Calu3 (cell line): Measurements from ENCODE around the gene GAS2L1. TPM values are rescaled to one million over a fixed set of nuclear protein-coding genes. Genes with fewer than 3 reads are reported as not detected.

ENCODE experiments used
- BruUV-seq: library from RNA; stranded (reverse); fragments of 400-500 nt; replicated peaks from 2 replicates; lab custom pipeline; 2021; lab: Mats Ljungman, UMichigan
- CTCF ChIA-PET: fragments of 300-600 bp; sonication (Branson Sonifier 250); formaldehyde crosslinking; loops from one replicate; lab custom pipeline; 2022; ENCODE audit warnings: antibody characterized with exemption; lab: Charles Lee
- DNase-seq: peaks from one replicate; pipeline ENCODE4 v3.0.0; 2022
- H3K27ac Mint-ChIP-seq: one replicate; pipeline ENCODE4 v1.8.0; 2022; ENCODE audit warnings: mixed read lengths; ENCODE audit not compliant: unreplicated experiment
- H3K27me3 Mint-ChIP-seq: one replicate; pipeline ENCODE4 v1.8.0; 2022; ENCODE audit warnings: mixed read lengths; ENCODE audit not compliant: unreplicated experiment
- H3K36me3 Mint-ChIP-seq: one replicate; pipeline ENCODE4 v1.8.0; 2022; ENCODE audit warnings: mild to moderate bottlenecking, moderate library complexity, mixed read lengths; ENCODE audit not compliant: insufficient read depth, unreplicated experiment
- H3K4me1 Mint-ChIP-seq: one replicate; pipeline ENCODE4 v1.8.0; 2022; ENCODE audit warnings: mild to moderate bottlenecking, low read depth, mixed read lengths; ENCODE audit not compliant: unreplicated experiment
- H3K4me3 Mint-ChIP-seq: one replicate; pipeline ENCODE4 v1.8.0; 2022; ENCODE audit warnings: mild to moderate bottlenecking, low read depth, moderate library complexity, mixed read lengths; ENCODE audit not compliant: unreplicated experiment
- H3K9me3 Mint-ChIP-seq: one replicate; pipeline ENCODE4 v1.8.0; 2022; ENCODE audit warnings: low read depth, mixed read lengths; ENCODE audit not compliant: unreplicated experiment
- CTCF ChIP-seq: fragments of 200-600 bp; IDR thresholded peaks from one replicate; pipeline ENCODE4 v1.8.0; 2022; ENCODE audit warnings: antibody characterized with exemption; ENCODE audit not compliant: unreplicated experiment
- intact Hi-C: fragments of 100-400 bp; cut with micrococcal nuclease; formaldehyde crosslinking; loops from one replicate; pipeline ENCODE4 v1.10.0; 2022; ENCODE audit not compliant: unreplicated experiment
- total RNA-seq: library from RNA; stranded (reverse); gene quantifications from 2 replicates; pipeline ENCODE4 v1.2.3, GENCODE V29; 2022

GAS2L1 gene
- total RNA-seq, 1 experiment from 2014 or later, result 16.9 TPM

GRCh38 chr22:29268511-29269229 lies 37.8 kb upstream of the GAS2L1 start:
- no TSS peak for BruUV-seq
- Mint-ChIP-seq H3K4me3 (peak overlapping the region; percentile 94), H3K27me3 (no peaks in the 10 kb centered on the region), H3K9me3 (no peaks in the 10 kb centered on the region), H3K27ac (peak overlapping the region; percentile 100), H3K36me3 (peaks cover 78% of the 10 kb centered on the region), H3K4me1 (peaks cover 41% of the 10 kb centered on the region)
- CTCF ChIA-PET, result no interaction called here
- DNase-seq, result peak; percentile 36
- intact Hi-C loops, result no loop called here
- no peak for TF ChIP-seq CTCF

GRCh38 chr22:29269230-29269604 lies 37.2 kb upstream of the GAS2L1 start:
- H3K36me3 Mint-ChIP-seq, result peaks cover 84% of the 10 kb centered on the region
- BruUV-seq, result TSS peak; percentile 34
- H3K27ac Mint-ChIP-seq, result peak overlapping the region; percentile 100
- no peaks in the 10 kb centered on the region for H3K27me3 Mint-ChIP-seq
- no peak for DNase-seq
- intact Hi-C loops, result no loop called here
- peak overlapping the region; percentile 94 for H3K4me3 Mint-ChIP-seq
- H3K4me1 Mint-ChIP-seq, result peaks cover 44% of the 10 kb centered on the region
- no peaks in the 10 kb centered on the region for H3K9me3 Mint-ChIP-seq
- TF ChIP-seq CTCF, result no peak
- CTCF ChIA-PET, result no interaction called here

- CTCF ChIA-PET, result no interaction called here
- Mint-ChIP-seq H3K27ac (peak overlapping the region; percentile 100), H3K4me1 (peaks cover 51% of the 10 kb centered on the region), H3K4me3 (peak overlapping the region; percentile 94), H3K36me3 (peaks cover 86% of the 10 kb centered on the region), H3K9me3 (no peaks in the 10 kb centered on the region), H3K27me3 (no peaks in the 10 kb centered on the region)
- intact Hi-C loops, result no loop called here
- BruUV-seq, result no TSS peak
- DNase-seq, result no peak
- no peak for TF ChIP-seq CTCF
Measured at GRCh38 chr22:29269731-29270474, 36.5 kb upstream of the GAS2L1 start.

GRCh38 chr22:29270475-29271271 lies 35.8 kb upstream of the GAS2L1 start:
- intact Hi-C loops, result no loop called here
- Mint-ChIP-seq H3K27ac (peak overlapping the region; percentile 100), H3K4me1 (peaks cover 58% of the 10 kb centered on the region), H3K4me3 (peak overlapping the region; percentile 94), H3K27me3 (no peaks in the 10 kb centered on the region), H3K36me3 (peaks cover 93% of the 10 kb centered on the region), H3K9me3 (no peaks in the 10 kb centered on the region)
- CTCF ChIA-PET, result no interaction called here
- TF ChIP-seq CTCF, result no peak
- no TSS peak for BruUV-seq
- DNase-seq, result no peak
